ENCODE results near the gene GCLC.

GCLC gene

DNA sequence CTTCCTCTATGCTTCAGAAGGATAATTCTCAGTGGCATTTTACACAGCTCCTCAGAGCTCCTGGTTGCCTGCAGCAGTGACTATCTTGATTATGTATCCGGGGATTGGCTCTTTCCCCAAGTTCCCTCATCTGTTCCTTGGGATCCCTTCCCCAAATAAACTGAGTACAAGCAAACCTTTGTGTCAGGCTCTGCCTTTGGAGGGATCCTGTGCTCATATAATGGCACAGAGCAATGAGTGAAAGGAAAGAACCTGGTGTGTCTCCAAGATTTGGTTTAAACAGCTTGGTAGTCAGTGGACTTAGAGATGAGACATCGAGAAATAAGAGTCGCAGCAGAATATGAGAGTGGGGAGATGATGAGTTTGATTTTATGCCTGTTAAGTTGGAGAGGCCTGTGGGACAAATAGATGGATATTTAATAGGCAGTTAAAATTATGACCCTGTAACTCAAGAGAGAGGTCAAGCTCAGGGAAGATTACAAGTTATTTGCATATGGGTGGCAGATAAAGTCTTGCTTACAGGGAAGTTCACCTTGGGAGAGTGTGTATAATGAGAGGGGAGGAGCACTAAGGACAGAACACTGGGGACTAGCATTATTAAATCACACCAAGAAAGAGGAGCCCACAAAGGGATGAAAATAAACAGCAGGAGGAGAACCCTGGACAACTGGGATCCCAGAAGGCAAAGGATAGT is 44.1 kb upstream of the GCLC start:
- no peak for DNase-seq (ENCODE audit: low spot score)
- TF ChIP-seq, protein P1, sequence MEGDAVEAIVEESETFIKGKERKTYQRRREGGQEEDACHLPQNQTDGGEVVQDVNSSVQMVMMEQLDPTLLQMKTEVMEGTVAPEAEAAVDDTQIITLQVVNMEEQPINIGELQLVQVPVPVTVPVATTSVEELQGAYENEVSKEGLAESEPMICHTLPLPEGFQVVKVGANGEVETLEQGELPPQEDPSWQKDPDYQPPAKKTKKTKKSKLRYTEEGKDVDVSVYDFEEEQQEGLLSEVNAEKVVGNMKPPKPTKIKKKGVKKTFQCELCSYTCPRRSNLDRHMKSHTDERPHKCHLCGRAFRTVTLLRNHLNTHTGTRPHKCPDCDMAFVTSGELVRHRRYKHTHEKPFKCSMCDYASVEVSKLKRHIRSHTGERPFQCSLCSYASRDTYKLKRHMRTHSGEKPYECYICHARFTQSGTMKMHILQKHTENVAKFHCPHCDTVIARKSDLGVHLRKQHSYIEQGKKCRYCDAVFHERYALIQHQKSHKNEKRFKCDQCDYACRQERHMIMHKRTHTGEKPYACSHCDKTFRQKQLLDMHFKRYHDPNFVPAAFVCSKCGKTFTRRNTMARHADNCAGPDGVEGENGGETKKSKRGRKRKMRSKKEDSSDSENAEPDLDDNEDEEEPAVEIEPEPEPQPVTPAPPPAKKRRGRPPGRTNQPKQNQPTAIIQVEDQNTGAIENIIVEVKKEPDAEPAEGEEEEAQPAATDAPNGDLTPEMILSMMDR (IDR thresholded peaks at IDR 0.05; ENCODE audit: poor library complexity, severe bottlenecking): no peak
- H3K9me3 ChIP-seq (ENCODE audit: severe bottlenecking): no peaks in the 10 kb centered on the region
- no peak for ATAC-seq (ENCODE audit: low read depth)
- no peaks in the 10 kb centered on the region for H3K36me3 ChIP-seq (ENCODE audit: low read depth)
- H3K4me3 ChIP-seq (ENCODE audit: severe bottlenecking): no peak overlapping the region
- H3K4me1 ChIP-seq (ENCODE audit: insufficient read depth, poor library complexity, severe bottlenecking): no peaks in the 10 kb centered on the region
- no peak overlapping the region for H3K27ac ChIP-seq (ENCODE audit: poor library complexity, severe bottlenecking)
- H3K27me3 ChIP-seq (ENCODE audit: insufficient read depth, poor library complexity, severe bottlenecking): no peaks in the 10 kb centered on the region

- DNase-seq (ENCODE audit: low spot score) (no peak), ATAC-seq (ENCODE audit: low read depth) (no peak)
- Histone ChIP-seq H3K9me3 (ENCODE audit: severe bottlenecking) (no peaks in the 10 kb centered on the region), H3K27ac (ENCODE audit: poor library complexity, severe bottlenecking) (no peak overlapping the region), H3K36me3 (ENCODE audit: low read depth) (no peaks in the 10 kb centered on the region), H3K4me1 (ENCODE audit: insufficient read depth, poor library complexity, severe bottlenecking) (no peaks in the 10 kb centered on the region), H3K27me3 (ENCODE audit: insufficient read depth, poor library complexity, severe bottlenecking) (no peaks in the 10 kb centered on the region), H3K4me3 (ENCODE audit: severe bottlenecking) (no peak overlapping the region)
- TF ChIP-seq, protein P1 (IDR thresholded peaks at IDR 0.05; ENCODE audit: poor library complexity, severe bottlenecking): no peak
Measured at GRCh38 chr6:53587291-53587690, 42.4 kb upstream of the GCLC start.

GRCh38 chr6:53585208-53585900 is 40.5 kb upstream of the GCLC start:
- Histone ChIP-seq H3K4me1 (ENCODE audit: insufficient read depth, poor library complexity, severe bottlenecking) (no peaks in the 10 kb centered on the region), H3K4me3 (ENCODE audit: severe bottlenecking) (no peak overlapping the region), H3K27ac (ENCODE audit: poor library complexity, severe bottlenecking) (no peak overlapping the region), H3K27me3 (ENCODE audit: insufficient read depth, poor library complexity, severe bottlenecking) (no peaks in the 10 kb centered on the region), H3K9me3 (ENCODE audit: severe bottlenecking) (no peaks in the 10 kb centered on the region), H3K36me3 (ENCODE audit: low read depth) (no peaks in the 10 kb centered on the region)
- no peak for ATAC-seq (ENCODE audit: low read depth)
- TF ChIP-seq, protein P1 (IDR thresholded peaks at IDR 0.05; ENCODE audit: poor library complexity, severe bottlenecking): no peak
- DNase-seq (ENCODE audit: low spot score): no peak

GRCh38 chr6:53584726-53585125 is 39.8 kb upstream of the GCLC start:
- DNase-seq (ENCODE audit: low spot score): no peak
- TF ChIP-seq, protein P1 (IDR thresholded peaks at IDR 0.05; ENCODE audit: poor library complexity, severe bottlenecking): no peak
- Histone ChIP-seq H3K9me3 (ENCODE audit: severe bottlenecking) (no peaks in the 10 kb centered on the region), H3K27ac (ENCODE audit: poor library complexity, severe bottlenecking) (no peak overlapping the region), H3K4me3 (ENCODE audit: severe bottlenecking) (no peak overlapping the region), H3K4me1 (ENCODE audit: insufficient read depth, poor library complexity, severe bottlenecking) (no peaks in the 10 kb centered on the region), H3K36me3 (ENCODE audit: low read depth) (no peaks in the 10 kb centered on the region), H3K27me3 (ENCODE audit: insufficient read depth, poor library complexity, severe bottlenecking) (no peaks in the 10 kb centered on the region)
- no peak for ATAC-seq (ENCODE audit: low read depth)

GRCh38 chr6:53583451-53583850 is 38.5 kb upstream of the GCLC start:
- Histone ChIP-seq H3K4me1 (ENCODE audit: insufficient read depth, poor library complexity, severe bottlenecking) (no peaks in the 10 kb centered on the region), H3K27ac (ENCODE audit: poor library complexity, severe bottlenecking) (no peak overlapping the region), H3K27me3 (ENCODE audit: insufficient read depth, poor library complexity, severe bottlenecking) (no peaks in the 10 kb centered on the region), H3K9me3 (ENCODE audit: severe bottlenecking) (no peaks in the 10 kb centered on the region), H3K36me3 (ENCODE audit: low read depth) (no peaks in the 10 kb centered on the region), H3K4me3 (ENCODE audit: severe bottlenecking) (no peak overlapping the region)
- ATAC-seq (ENCODE audit: low read depth): no peak
- TF ChIP-seq, protein P1 (IDR thresholded peaks at IDR 0.05; ENCODE audit: poor library complexity, severe bottlenecking): no peak
- no peak for DNase-seq (ENCODE audit: low spot score)

All from RWPE2 (cell line).